ENCODE data around the gene CDC16. TPM values are rescaled to one million over a fixed set of nuclear protein-coding genes. Genes with fewer than 3 reads are reported as not detected.

CDC16 gene
- total and polyA plus RNA-seq, 12 donors = 29.2 to 162 (median 55.2) TPM

DNA sequence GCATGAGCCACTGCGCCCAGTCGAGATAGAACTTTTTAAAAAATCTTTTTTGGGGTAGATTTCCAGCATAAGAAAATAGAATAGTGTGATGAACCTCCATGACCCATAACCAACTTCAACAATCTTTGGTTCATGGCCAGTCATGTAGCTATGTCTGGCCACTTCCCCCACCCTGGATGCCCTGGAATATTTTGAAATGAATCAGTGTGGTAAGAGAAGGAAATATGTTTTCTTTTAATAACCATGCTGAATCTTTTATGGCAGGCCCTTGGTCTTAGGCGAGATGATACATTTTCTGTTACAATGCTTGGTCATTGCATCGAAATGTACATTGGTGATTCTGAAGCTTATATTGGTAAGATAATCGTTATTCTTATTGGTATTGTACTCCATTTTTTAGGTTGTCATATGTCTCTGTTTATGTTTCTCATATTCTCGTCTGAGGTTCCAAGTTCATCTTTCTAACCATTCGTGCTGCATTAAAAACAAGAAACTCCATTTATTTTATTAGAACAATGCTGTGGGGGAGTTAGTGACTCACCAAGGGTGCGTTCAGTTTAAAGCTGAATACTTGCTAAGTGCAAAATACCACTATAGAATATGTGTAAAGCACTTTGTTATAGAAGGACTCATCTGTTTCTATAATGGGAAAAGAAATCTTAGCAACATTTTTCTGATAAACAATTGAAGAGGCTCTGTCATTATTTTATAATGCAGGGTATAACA is 30.4 kb downstream of the CDC16 start:
- DNase-seq = no peak
- H3K27me3 ChIP-seq = no peaks in the 10 kb centered on the region
- no peak overlapping the region for H3K4me3 ChIP-seq
- no peaks in the 10 kb centered on the region for H3K4me1 ChIP-seq (replicated peaks in 1 of 2)
- no peaks in the 10 kb centered on the region for H3K9me3 ChIP-seq (replicated peaks in 1 of 3)
- intact Hi-C loops (cut with DNase I) = no loop called here
- no peak for TF ChIP-seq POLR2A (IDR thresholded peaks at IDR 0.05)
- TF ChIP-seq, protein P1, sequence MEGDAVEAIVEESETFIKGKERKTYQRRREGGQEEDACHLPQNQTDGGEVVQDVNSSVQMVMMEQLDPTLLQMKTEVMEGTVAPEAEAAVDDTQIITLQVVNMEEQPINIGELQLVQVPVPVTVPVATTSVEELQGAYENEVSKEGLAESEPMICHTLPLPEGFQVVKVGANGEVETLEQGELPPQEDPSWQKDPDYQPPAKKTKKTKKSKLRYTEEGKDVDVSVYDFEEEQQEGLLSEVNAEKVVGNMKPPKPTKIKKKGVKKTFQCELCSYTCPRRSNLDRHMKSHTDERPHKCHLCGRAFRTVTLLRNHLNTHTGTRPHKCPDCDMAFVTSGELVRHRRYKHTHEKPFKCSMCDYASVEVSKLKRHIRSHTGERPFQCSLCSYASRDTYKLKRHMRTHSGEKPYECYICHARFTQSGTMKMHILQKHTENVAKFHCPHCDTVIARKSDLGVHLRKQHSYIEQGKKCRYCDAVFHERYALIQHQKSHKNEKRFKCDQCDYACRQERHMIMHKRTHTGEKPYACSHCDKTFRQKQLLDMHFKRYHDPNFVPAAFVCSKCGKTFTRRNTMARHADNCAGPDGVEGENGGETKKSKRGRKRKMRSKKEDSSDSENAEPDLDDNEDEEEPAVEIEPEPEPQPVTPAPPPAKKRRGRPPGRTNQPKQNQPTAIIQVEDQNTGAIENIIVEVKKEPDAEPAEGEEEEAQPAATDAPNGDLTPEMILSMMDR (IDR thresholded peaks at IDR 0.05) = no peak
- H3K27ac ChIP-seq = no peak overlapping the region
- 87 to 92% (median 89%) methylated on average over 8 of the region's 8 CpGs for WGBS, 4 donors
- H3K36me3 ChIP-seq (replicated peaks in 1 of 2) = peaks cover 0 to 87% of the 10 kb centered on the region in 2 donors

DNA sequence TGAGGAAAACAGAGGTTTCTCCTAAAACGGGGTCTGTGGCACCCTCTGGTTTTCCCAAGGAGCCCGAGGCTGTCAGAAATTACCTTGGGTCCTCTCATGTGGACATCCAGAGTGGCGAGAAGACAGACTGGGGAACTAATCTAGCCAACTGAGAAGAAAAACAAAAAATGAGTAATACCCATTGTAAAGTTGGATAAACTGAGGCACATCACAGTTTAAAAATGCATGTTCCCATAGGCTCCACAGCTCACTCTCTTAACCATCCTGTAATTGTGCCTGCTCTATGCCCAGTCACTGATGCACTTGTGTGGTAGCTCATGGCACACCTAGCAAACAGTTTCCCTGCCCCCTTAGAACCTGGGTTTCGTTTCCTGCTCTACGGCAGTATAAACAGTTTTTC is 31.5 kb downstream of the CDC16 start:
- DNase-seq = no peak
- H3K27ac ChIP-seq = no peak overlapping the region
- no peaks in the 10 kb centered on the region for H3K4me1 ChIP-seq (replicated peaks in 1 of 2)
- WGBS, 4 donors = 95 to 97% (median 96%) methylated on average over 5 of the region's 5 CpGs
- no peak overlapping the region for H3K4me3 ChIP-seq
- intact Hi-C loops (cut with DNase I) = no loop called here
- H3K36me3 ChIP-seq (replicated peaks in 1 of 2) = peaks cover 0 to 75% of the 10 kb centered on the region in 2 donors
- H3K27me3 ChIP-seq = no peaks in the 10 kb centered on the region
- TF ChIP-seq POLR2A (IDR thresholded peaks at IDR 0.05) = no peak
- TF ChIP-seq, protein P1 (IDR thresholded peaks at IDR 0.05) = no peak
- no peaks in the 10 kb centered on the region for H3K9me3 ChIP-seq (replicated peaks in 1 of 3)

DNA sequence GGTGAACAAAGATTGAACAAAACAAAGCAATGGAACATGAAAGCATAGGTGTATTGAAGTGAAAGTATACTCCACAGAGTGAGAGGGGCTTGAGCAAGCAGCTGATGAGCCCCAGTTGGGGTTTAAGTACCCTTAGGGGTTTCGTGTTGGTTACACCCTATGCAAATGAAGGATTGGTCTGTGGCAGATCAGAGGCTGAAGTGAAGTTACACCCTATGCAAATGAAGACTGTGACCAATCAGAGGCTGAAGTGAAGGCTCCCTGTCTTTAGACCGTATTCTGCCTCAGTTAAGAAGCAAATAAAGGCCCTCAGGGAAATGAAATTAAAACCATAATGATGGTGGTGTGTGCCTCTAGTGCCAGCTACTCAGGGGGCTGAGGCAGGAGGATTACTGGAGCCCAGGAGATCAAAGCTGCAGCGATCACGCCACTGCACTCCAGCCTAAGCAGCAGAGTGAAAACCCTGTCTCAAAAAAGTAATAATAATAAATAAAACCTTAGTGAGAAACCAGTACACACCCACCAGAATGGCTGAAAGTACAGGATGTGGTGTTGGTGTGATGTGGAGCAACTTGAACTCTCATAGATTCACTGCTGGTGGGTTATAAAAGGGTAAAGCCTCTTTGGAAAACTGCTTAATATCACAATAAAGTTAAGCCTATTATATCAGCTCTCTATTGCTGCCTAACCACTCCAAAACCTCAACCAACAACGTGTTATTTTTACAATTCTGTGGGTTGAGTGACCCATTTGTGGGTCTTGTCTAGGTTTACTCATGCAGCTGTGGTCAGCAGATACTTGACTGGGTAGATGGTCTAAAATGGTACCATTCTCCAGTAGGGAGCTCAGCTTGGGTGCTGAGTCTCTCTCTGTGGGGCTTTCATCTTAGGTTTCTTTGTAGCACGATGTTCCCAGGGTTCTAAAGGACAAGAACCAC is 33.9 kb downstream of the CDC16 start:
- no peak for DNase-seq
- H3K4me1 ChIP-seq (replicated peaks in 1 of 2) = no peaks in the 10 kb centered on the region
- TF ChIP-seq POLR2A (IDR thresholded peaks at IDR 0.05) = no peak
- TF ChIP-seq, protein P1 (IDR thresholded peaks at IDR 0.05) = no peak
- 95 to 96% (median 95%) methylated on average over 6 of the region's 6 CpGs for WGBS, 4 donors
- intact Hi-C loops (cut with DNase I) = no loop called here
- H3K27me3 ChIP-seq = no peaks in the 10 kb centered on the region
- no peak overlapping the region for H3K4me3 ChIP-seq
- no peaks in the 10 kb centered on the region for H3K9me3 ChIP-seq (replicated peaks in 1 of 3)
- peaks cover 0 to 68% of the 10 kb centered on the region in 2 donors for H3K36me3 ChIP-seq (replicated peaks in 1 of 2)
- H3K27ac ChIP-seq = no peak overlapping the region

DNA sequence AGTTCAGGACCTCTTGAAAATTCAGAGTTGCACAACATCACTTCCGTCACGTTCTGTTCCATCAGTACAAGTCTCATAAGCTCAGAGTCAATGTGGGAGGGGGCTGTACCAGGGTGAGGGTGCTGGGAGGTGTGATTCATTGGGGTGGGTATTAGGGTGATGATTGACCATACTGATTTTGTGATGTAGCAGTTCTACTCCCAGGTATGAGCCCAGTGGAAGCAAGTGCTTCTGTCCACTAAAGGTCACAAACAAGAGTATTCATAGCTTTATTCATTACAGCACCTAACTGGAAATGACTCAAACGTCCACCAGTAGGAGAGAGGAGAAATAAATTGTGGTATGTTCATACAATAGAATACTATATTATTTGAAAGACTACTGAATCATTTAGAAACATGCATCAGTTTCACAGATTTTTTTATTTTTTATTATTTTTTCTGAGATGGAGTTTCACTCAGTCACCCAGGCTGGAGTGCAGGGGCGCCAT is 34.6 kb downstream of the CDC16 start:
- intact Hi-C loops (cut with DNase I) = no loop called here
- 82 to 92% (median 88%) methylated on average over 4 of the region's 4 CpGs for WGBS, 4 donors
- no peak overlapping the region for H3K27ac ChIP-seq

More for the DNA sequence above, 34.6 kb downstream of the CDC16 start:
- Histone ChIP-seq H3K36me3 (replicated peaks in 1 of 2) (peaks cover 0 to 61% of the 10 kb centered on the region in 2 donors), H3K9me3 (replicated peaks in 1 of 3) (no peaks in the 10 kb centered on the region), H3K4me3 (no peak overlapping the region), H3K27me3 (no peaks in the 10 kb centered on the region), H3K4me1 (replicated peaks in 1 of 2) (no peaks in the 10 kb centered on the region)
- DNase-seq = no peak
- no peak for TF ChIP-seq POLR2A (IDR thresholded peaks at IDR 0.05)
- TF ChIP-seq, protein P1 (IDR thresholded peaks at IDR 0.05) = no peak

Data from adrenal gland (tissue), 12 donors.